GM19463 (cell line): Measurements from ENCODE around the gene CRYGD.
A peak's percentile ranks its signal among the peaks of the same experiment; 100 is the strongest.
"Not testable (repeated sequence)": the region's sequence is repeated elsewhere in the genome, so short reads cannot be mapped to it uniquely, and the experiment has no call there.

ENCODE experiments used
- ATAC-seq: cut with Tn5 transposase; IDR thresholded peaks from one replicate; pipeline ENCODE4 v1.9.1; 2021; ENCODE audit warnings: mild to moderate bottlenecking, moderate library complexity; ENCODE audit not compliant: unreplicated experiment

CRYGD gene

GRCh38 chr2:208124013-208124715, at the start of gene CRYGD:
CRYGD (minus strand) TSS chr2:208124524; CDS start chr2:208124473, 51 bp downstream.
- not testable (repeated sequence) for ATAC-seq

- ATAC-seq: no peak
Measured at GRCh38 chr2:208172125-208172524, 47.8 kb upstream of the CRYGD start.

GRCh38 chr2:208164951-208165755, 40.8 kb upstream of the CRYGD start:
- no peak for ATAC-seq

- no peak for ATAC-seq
Measured at GRCh38 chr2:208163489-208163888, 39.2 kb upstream of the CRYGD start, which contains the start of gene CRYGA. CRYGA (minus strand) TSS chr2:208163589; CDS start chr2:208163556, 33 bp downstream.

GRCh38 chr2:208156439-208156838, 32.1 kb upstream of the CRYGD start:
- no peak for ATAC-seq

GRCh38 chr2:208153156-208153555, 28.8 kb upstream of the CRYGD start:
- no peak for ATAC-seq

GRCh38 chr2:208150956-208151355, 26.6 kb upstream of the CRYGD start:
- no peak for ATAC-seq

- no peak for ATAC-seq
Measured at GRCh38 chr2:208150094-208150493, 25.8 kb upstream of the CRYGD start.

- no peak for ATAC-seq
Measured at GRCh38 chr2:208148803-208149202, 24.5 kb upstream of the CRYGD start.

- no peak for ATAC-seq
Measured at GRCh38 chr2:208147759-208148158, 23.4 kb upstream of the CRYGD start.

- ATAC-seq: no peak
Measured at GRCh38 chr2:208147008-208147407, 22.7 kb upstream of the CRYGD start.

- ATAC-seq: no peak
Measured at GRCh38 chr2:208146006-208146405, 21.7 kb upstream of the CRYGD start, which contains the start of gene CRYGB. CRYGB (minus strand) TSS chr2:208146158; CDS start chr2:208146120, 38 bp downstream.

- no peak for ATAC-seq
Measured at GRCh38 chr2:208142925-208143799, 18.8 kb upstream of the CRYGD start.

- ATAC-seq: no peak
Measured at GRCh38 chr2:208142240-208142924, 18.1 kb upstream of the CRYGD start.

- no peak for ATAC-seq
Measured at GRCh38 chr2:208139447-208139846, 15.1 kb upstream of the CRYGD start.

GRCh38 chr2:208138334-208138733, 14.0 kb upstream of the CRYGD start:
- not testable (repeated sequence) for ATAC-seq

GRCh38 chr2:208136716-208137094, 12.4 kb upstream of the CRYGD start:
- no peak for ATAC-seq

- no peak for ATAC-seq
Measured at GRCh38 chr2:208135794-208136715, 11.7 kb upstream of the CRYGD start.

GRCh38 chr2:208134928-208135586, 10.7 kb upstream of the CRYGD start:
- ATAC-seq: peak; percentile 70
